GM19238 (cell line): ENCODE data around the gene THNSL1.

ENCODE experiments used
- DNase-seq: peaks from one replicate; pipeline ENCODE4 v3.0.0; 2011; ENCODE audit warnings: low spot score; ENCODE audit not compliant: insufficient read length

Gene THNSL1

DNA sequence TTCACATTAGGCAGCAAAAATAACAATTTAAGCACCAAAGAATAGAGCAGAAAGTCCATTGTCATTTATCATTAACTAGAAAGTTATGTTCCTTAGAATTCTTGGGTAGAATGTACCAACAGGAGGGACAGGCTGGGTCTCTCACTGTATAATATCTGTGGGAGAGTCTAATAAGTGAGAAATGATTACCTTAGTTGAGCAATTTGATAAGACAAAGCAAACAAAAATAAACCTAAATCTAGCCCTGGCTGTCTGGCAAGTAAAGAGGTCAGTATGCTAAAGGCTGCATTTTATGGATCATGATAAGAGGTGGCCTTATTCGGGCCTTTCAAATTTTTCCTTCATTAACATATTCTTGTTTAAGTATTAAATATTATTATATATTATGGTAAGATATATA lies 35.6 kb downstream of the THNSL1 start:
- no peak for DNase-seq

DNA sequence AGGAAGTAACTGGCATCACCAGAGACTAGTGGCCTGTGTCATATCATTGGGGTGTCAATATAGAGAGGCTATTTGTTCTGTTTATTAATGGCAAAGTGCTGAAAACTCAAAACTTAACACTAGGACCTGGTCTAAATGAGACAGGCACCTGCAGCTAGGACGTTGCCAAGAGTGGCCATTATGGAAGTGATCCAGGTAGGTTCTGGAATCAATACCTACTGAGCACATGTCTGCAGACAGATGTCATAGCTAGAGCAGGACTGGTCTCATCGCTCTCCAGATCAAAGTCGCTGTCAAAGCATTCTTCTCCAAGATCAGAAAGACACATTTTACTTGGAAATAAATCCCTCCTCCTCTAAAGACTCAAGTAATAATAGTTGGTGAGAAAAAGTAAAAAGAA lies 40.3 kb downstream of the THNSL1 start:
- DNase-seq, result no peak

DNA sequence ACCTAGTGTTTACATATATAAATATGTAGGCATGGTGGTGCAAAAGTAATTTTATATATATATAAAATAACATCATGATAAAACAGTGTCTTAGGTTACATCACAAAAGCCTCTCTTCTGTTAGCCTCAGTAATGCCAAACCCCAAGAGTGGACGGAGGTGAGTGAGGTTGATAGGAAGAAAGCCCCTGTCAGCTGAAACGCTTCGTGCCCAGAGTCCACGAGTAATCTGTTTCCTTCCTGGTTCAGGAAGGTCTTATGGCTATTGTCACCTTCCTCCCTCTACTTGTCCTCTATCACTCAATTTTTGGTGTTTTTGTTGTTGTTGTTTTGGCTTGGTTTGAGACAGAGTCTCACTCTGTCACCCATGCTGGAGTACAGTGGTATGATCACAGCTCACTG lies 41.5 kb downstream of the THNSL1 start:
- DNase-seq, result no peak

DNA sequence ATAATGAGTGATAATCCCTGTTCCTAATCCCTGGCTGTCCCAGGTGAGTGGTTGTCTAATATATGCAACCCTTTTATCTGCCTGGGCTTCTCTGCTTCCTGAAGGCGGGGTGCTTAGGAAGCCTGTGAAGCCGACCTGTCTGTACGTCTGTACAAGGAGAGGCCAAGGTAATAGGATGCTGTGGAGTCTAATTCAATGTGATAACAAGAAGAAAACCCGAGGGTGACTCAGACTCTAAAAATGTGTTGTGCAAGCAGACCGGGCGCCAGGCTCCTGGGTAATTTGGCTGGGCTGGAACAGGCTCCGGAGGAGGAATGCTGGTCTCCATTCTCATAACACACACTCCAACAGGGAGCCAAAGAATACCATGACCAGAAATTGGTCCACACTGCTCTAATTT lies 43.6 kb downstream of the THNSL1 start:
- DNase-seq, result no peak

DNA sequence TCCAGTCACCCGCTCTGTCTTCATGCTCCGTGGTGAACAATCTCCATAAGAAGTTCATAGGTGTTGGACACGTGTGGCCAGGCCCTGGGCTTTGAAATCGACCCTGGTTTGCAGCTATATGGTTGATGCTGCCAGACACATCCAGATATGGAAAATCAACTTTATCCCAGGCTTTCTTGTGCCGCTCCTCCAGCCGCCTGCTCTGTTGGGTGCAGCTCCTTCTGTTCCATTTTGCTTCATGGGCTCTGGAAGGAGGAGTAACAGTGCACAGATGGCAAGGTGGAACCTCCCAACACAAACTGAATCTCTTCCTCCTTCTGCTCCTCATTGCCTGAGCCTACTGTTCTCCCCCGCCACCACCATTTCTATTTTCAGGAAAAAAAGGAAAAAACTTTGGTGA lies 44.7 kb downstream of the THNSL1 start:
- DNase-seq, result no peak

DNA sequence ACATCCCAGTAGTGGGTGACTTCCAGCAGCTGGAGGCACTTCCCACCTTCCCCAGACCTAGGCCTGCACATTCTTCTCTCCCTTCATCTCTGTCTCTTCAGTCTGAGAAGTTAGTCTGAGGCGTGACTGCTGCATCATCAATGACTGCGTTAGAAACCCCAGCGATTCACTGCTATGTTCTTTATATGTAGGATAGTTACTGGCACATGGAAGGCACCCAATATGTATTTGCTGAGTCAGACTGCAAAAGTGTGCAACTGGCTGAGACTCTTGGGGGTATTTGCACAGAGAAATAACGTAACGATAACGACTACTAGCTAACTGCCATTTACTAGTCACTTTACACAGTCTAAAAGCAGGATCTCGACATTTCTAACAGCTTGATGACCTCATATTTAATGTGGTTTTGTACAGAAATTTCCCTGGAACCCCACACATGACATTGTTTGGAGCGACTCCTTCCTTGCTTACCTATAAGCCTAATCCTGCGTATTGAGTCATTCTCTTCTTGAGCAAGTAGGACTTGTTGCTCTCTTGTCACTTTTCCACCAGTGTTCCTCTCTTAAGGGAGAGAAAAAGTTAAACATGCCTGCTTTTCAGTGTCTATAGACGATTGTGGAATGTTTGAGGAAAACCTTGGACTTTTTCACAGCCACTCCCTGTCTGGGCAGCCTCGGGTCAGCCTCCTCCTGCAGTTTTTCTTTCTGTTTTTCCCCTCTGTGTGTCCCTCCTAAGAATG lies 45.5 kb downstream of the THNSL1 start:
- no peak for DNase-seq

DNA sequence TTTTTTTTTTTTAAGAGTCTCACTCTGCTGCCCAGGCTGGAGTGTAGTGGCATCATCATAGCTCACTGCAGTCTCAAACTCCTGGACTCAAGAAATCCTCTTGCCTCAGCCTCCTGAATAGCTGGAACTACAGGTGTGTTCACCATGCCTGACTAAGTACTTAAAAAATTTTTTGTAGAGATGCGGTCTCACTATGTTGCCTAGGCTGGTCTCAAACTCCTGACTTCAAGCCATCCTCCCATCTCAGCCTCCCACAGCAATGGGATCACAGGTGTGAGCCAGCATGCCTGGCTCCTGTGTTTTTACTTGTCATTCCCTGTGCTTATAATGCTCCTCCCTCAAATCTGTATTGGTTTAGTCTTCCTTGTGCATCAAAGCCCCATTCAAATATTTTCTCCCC lies 46.7 kb downstream of the THNSL1 start:
- no peak for DNase-seq

DNA sequence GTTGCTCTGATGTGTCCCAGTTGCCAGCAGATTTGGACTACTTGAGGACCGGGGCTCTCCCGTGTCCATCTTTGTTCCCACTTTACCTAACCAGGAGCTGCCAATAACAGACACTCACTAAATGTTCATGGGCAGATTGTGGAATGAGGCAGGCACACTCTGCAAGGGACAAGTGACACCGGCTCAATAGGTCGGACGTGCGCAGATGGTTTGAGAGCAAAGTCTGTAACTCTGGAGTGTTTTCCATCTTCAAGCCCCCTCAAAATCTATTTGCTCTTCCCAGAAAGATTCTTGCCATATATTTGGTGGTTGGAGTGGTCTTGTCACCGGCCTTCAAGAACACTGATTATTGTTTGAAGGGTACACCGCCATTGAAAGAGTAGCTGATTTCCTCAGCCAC lies 47.2 kb downstream of the THNSL1 start:
- DNase-seq, result no peak

DNA sequence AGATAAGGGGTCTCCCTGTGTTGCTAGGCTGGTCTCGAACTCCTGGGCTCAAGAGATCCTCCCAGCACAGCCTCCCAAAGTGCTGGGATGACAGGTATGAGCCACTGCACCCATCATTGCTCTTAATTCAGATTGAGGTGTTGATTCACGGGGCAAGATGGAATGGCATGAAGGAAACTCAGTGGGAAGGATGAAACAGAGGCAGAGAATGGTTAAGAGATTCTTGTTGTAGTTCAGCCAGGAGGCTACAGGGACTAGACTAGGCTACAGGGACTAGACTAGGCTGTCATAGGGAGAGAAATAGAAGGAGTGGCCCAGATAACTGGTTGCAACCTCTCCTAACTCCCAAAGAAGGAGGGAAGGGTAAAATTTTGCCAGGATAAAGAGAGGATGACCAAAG lies 48.0 kb downstream of the THNSL1 start:
- DNase-seq, result no peak

DNA sequence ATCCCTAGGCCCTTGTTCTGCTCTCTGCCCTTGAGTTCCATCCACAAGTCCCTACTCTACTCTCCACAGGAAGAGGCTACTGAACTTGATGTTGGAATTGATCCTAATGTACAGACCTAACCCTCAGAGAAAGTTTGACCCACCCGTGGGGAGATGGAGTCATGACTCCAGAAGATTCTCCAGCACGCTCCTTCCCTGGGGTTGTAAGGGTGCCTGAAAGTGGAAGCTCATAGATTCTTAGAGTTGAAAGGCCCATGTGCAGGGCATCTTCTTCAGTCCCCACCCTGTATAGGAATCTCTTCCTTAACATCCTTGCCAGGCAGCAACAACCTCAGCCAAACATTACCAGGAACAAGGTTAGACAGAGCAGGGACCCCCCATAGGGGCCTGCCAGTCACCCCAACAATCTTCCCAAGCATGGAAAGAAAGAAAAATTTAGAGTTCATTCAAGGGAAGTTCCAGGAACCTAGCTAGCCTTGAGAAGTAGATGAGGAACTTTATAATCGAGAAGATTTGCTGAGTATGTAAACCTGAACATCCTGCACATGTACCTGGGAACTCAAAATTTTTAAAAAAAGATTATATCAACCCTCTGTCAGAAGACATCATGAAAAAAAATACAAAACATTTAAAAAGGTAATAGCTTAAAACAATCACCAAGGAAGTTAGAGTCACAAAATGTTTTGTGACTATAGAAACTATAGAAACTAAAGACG lies 49.5 kb downstream of the THNSL1 start:
- no peak for DNase-seq

DNA sequence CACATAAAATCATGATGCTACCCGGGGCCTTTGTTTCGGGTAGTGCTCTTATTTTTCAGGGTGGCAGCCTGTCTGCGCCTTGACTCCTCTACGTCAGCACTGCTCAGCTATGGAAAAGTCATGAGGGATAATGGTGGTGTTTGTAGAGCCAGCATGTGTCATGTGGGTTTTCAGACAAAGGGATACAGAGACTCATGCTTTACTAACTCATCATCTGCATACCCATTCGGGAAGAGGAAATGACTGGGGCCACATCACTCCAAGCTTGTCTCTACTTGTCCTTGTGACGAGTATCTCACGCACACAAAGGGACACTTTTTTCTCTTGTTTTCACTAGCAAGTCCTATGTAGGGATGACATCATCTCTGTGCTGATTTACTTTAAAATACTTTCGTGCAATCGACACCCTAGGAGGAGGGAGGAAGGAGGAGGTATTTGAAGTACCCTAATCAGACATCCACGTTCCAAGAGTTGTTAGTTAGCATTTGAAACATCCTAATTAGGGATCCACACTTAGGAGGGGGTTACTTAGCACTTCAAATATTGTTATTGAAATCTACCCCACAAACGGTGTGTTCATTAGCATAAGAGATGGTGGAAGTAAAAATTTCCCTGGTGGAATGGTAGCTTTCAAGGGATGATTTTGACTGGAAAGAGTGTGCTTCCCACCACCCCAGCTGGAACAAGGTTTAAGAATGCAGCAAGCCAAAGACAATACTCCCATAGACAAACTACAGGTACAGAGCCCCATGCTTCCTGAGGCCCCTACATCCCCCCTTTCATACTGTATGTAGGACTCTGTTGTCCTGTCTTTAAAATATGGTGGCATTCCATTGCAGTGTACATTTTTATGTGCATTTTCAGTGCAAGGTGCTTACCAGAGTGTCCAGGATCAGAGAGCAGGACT lies 52.0 kb downstream of the THNSL1 start:
- DNase-seq, result no peak

DNA sequence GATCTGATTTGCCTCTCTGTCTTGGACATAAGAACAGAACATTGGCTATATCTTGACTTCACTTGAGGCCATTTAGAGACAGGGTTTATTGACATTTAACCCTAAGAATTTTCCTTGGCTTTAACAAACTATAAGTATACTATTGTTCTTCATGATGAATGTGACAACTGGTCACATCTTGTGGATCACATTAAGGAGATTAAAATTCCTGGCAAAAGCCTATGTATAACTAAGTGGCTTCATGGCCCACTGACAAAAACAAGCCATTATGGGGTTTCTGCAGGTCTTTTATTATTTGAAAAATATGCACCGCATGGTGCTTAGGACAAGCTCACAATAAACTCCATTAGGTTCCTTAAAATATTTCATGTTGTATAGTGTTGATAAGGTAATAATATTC lies 54.8 kb downstream of the THNSL1 start:
- DNase-seq, result no peak

DNA sequence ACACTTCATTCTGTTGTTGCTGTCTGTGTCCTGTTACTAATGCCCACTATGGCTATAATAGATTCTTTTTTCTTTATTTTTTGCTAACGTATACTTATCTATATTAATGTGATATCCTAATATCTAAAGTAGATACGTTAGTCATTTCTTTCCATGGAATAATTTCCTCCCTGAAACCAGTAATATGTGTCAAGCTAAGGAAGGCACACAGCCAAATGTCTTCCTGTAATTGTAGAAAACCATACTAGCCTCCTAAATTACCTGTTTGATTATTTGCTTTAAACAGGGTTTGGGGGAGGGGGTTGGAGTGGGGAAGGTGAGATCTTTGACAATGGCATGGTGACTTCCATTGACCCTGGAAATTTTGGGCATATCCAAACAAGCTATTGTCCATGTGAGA lies 56.4 kb downstream of the THNSL1 start:
- no peak for DNase-seq

DNA sequence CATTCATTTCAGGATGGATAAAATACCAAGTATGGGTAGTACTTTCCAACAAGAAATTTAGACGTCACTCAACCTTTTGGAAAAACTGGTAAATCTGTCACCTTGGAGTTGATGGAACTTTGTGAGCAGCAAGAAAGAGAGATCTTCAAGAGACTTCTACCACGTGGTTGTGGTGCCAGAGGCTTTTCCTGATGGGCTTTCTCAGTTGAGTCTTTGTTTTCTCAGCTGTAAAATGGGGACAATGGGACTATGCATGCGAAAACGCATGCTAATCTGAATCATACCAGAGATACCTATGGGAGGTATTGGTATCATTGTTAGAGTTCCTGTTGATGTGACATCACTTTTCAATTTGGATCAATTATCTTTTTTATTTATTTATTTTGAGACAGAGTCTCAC lies 59.4 kb downstream of the THNSL1 start:
- DNase-seq, result no peak
